Activated CD4-positive, alpha-beta T cell treated with anti-CD3 and anti-CD28 coated beads, Interleukin-2, amount 50 U/mL, for 4 hours (primary cell): ENCODE results near the gene LDLRAP1.

Experiments
- DNase-seq, 2 experiments: peaks; one replicate each; pipeline ENCODE4 v3.0.0-alpha.2; 2020

LDLRAP1 gene

GRCh38 chr1:25562928-25563283, 19.5 kb downstream of the LDLRAP1 start:
- DNase-seq = no peak

GRCh38 chr1:25563330-25564215, 20.2 kb downstream of the LDLRAP1 start:
- DNase-seq = no peak

- DNase-seq = peak; percentile 34 to 43
These were observed 21.6 kb downstream of the LDLRAP1 start for GRCh38 chr1:25564777-25565574.

DNA sequence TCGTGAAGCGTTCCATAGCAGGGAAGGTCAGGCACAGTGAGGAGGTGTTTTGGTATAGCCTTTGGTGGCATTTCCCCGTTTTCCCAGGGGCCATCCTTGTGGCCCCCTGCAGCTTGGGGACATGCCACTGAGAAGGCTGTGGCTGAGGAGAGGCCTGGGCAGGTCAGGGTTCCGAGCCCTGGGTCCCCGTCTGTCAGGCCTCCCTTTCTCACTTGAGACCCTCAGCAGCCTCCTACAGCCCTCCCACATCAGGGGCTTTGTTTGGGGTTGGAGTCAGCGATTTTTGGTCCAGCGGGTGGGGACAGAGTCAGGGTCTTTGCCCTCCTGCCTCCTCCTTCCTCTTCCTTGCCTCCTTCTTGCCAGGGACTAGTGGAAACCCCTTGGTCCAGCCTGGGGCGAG, 22.2 kb downstream of the LDLRAP1 start:
- DNase-seq = no peak

DNA sequence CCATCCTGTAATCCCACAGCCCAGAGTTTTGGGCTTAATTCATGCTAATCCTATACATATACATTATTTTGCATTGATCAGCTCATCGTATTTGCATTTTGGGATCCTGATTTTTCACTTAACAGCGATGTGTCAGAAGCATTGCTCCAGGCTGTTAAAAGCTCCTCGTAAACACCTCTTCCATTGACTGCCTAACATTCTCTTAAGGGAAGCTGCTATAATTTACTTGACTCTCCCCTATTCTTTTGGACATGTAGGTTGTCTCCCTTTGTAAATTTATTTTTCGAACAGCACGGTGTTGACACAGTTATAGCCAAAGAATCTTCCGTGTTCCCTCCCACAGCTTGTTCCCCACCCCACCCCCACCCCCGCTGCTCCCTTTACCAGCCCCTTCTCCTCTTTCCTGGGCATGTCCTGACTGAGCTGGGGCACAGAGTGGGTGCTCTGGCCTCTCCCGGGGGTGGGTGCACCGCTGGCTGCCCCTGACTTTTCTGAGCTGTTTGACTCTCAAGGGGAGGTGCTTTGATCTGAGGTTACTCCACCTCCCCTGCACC, 22.8 kb downstream of the LDLRAP1 start:
- DNase-seq = no peak

GRCh38 chr1:25566730-25567341, 23.4 kb downstream of the LDLRAP1 start:
- DNase-seq = no peak

- DNase-seq = no peak
These were observed 24.3 kb downstream of the LDLRAP1 start for GRCh38 chr1:25567710-25568089.

- no peak for DNase-seq
These were observed 24.9 kb downstream of the LDLRAP1 start for GRCh38 chr1:25568090-25568833.

GRCh38 chr1:25568834-25569596, 25.6 kb downstream of the LDLRAP1 start:
- no peak for DNase-seq

- no peak for DNase-seq
These were observed 26.4 kb downstream of the LDLRAP1 start for GRCh38 chr1:25569597-25570396.

GRCh38 chr1:25570798-25571521, 27.6 kb downstream of the LDLRAP1 start:
- no peak for DNase-seq

- DNase-seq = no peak
These were observed 28.1 kb downstream of the LDLRAP1 start for GRCh38 chr1:25571522-25571970.

- no peak for DNase-seq
These were observed 28.7 kb downstream of the LDLRAP1 start for GRCh38 chr1:25572107-25572506.

DNA sequence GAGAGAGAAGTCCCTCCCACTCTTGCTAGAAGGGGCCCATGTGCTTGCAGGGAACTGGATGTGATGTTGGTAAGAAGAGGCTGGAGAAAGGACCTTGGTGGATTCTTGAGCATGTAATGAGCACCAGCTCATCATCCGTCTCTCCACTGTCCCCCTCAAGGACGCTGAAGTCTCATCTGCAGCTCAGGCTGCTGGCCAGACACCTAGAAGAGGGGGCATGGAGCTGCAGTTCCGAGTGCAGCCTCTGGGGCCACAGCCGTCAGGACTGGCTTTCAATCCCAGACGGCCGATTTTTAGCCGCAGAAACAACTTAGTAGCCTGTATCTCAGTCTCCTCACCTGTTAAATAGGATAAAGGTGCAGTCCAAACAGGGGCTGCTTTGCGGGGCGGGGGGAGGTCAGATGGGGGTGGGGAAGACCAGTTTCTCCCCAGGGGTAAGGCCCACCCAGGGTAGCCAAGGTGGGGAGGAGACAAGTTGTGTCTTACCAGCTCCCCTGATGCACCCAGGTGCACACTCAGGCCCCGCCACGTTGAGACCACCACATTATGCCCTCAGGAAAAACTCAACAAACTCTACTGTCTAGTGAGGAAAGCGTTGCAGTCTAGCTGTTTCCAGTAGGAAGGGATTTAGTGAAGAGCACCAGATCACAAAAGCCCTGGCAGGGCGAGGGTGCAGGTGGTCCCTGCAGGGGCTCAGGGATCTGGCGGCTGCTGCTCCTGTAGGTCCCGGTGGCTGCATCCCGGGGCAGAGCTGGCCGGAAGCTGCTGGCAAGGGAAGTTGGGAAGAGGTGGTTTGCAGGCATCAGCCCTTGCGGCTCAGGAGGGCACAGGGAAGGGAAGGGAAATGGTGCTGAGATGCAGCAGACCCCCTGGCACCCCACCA, 29.5 kb downstream of the LDLRAP1 start:
- peak; percentile 34 to 45 for DNase-seq

GRCh38 chr1:25573591-25573930, 30.2 kb downstream of the LDLRAP1 start:
- DNase-seq = no peak

GRCh38 chr1:25573961-25574360, 30.6 kb downstream of the LDLRAP1 start:
- no peak for DNase-seq

DNA sequence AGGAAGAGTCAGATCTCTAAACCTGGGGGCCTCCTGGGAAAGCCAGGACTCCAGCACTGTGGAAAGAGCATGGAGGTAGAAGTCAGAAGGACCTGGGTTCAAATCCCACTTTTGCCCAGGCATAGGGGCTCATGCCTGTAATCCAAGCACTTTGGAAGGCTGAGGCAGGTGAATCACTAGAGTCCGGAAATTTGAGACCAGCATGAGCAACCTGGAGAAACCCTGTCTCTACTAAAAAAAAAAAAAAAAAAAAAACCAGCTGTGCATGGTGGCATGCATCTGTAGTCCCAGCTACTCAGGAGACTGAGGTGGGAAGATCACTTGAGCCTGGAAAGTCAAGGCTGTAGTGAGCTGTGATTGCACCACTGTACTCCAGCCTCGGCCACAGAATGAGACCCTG, 31.8 kb downstream of the LDLRAP1 start:
- no peak for DNase-seq

DNA sequence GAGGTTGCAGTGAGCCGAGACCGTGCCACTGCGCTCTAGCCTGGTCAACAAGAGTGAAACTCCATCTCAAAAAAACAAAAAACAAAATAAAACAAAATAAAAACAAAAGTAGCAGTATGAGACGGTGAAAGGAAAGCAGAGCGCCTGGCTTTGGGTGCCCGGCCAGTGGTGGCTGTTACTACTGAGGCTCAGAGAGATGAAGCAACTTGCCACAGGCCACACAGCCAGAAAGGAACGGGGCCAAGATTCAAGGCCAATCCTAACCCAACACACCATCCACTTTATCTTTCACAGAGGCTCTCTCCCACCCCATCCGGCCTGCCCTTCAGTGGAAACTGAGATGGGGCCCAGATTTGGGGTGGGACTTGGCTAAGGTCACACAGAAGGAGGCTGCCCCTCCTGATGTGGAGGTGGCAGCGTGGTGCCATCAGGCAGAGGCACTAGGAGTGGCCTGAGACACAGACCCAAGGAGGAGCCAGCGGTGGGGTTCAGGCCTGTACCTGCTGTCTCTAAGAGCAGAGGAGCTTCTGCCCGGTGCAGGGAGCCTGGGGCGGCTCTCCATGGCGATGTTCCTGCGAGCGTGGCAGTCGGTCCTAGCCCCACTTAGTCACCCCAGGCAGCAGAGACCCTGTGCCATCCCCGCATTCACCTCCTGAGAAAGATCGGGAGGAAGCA, 33.2 kb downstream of the LDLRAP1 start:
- DNase-seq = no peak
